WI38 (cell line): ENCODE data around the gene CLUH.

Experiments used
- H3K4me3 ChIP-seq: 2 replicates; pipeline ENCODE4 v1.5.1; 2011; ENCODE audit warnings: low read depth, mild to moderate bottlenecking, control low read depth, low read length
- CTCF ChIP-seq: IDR thresholded peaks from 2 replicates; pipeline ENCODE4 v1.5.1; 2012; ENCODE audit warnings: low read depth, mild to moderate bottlenecking, control low read depth, low read length

The CLUH gene

GRCh38 chr17:2718150-2718938 lies 6.8 kb upstream of the CLUH start:
- no peak overlapping the region for H3K4me3 ChIP-seq
- no peak for TF ChIP-seq CTCF

- no peak overlapping the region for H3K4me3 ChIP-seq
- TF ChIP-seq CTCF: no peak
These were observed 5.1 kb upstream of the CLUH start for GRCh38 chr17:2716649-2717048.

- no peak for TF ChIP-seq CTCF
These were observed 2.3 kb upstream of the CLUH start for GRCh38 chr17:2713881-2714280.

GRCh38 chr17:2712300-2713043 lies 908 bp upstream of the CLUH start:
- TF ChIP-seq CTCF: no peak
- peak overlapping the region; percentile 79 for H3K4me3 ChIP-seq

More at GRCh38 chr17:2713881-2714280, 2.3 kb upstream of the CLUH start:
- no peak overlapping the region for H3K4me3 ChIP-seq

- no peak for TF ChIP-seq CTCF
- H3K4me3 ChIP-seq: peak overlapping the region; percentile 79
These were observed 559 bp downstream of the CLUH start for GRCh38 chr17:2710803-2711607.

- H3K4me3 ChIP-seq: peak overlapping the region; percentile 79
- no peak for TF ChIP-seq CTCF
These were observed 1.3 kb downstream of the CLUH start for GRCh38 chr17:2710071-2710802.
